ENCODE results near the gene ALMS1. TPM values are rescaled to one million over a fixed set of nuclear protein-coding genes. Genes with fewer than 3 reads are reported as not detected.

The ALMS1 gene
- total and polyA plus RNA-seq, 9 of the 15 experiments (the other 6 are each of a cell fraction or from before 2014, with no cell fraction given): 1.4 to 26.3 (median 13.6) TPM

GRCh38 chr2:73418343-73418742 lies 32.7 kb downstream of the ALMS1 start:
- in situ Hi-C loops (cut with MboI) (no loop called here), intact Hi-C loops (cut with micrococcal nuclease) (no loop called here)
- H3K4me1 ChIP-seq (replicated peaks in 1 of 2; ENCODE audit: control insufficient read depth in 2 of 2, insufficient read depth in 2 of 2, low read length in 2 of 2): no peaks in the 10 kb centered on the region
- no TSS peak for BruUV-seq (replicated peaks)
- POLR2A ChIA-PET: no interaction called here
- H3K27ac ChIP-seq (ENCODE audit: extremely low read depth, low read depth, low read length): no peak overlapping the region
- H3K9ac ChIP-seq (ENCODE audit: insufficient read depth in 1 of 2, low read depth in 2 of 2, low read length in 2 of 2): no peak overlapping the region
- FAIRE-seq (no peak), ATAC-seq (no peak), DNase-seq (ENCODE audit: extremely low read depth in 1 of 4, low spot score in 3 of 4) (no peak)
- no peaks in the 10 kb centered on the region for H4K20me1 ChIP-seq (replicated peaks; ENCODE audit: control insufficient read depth, insufficient read depth, low read length)
- CTCF ChIA-PET (ENCODE audit: low intra/inter-chr PET ratio): no interaction called here
- H3K36me3 ChIP-seq (ENCODE audit: control insufficient read depth, insufficient read depth, low read length): peaks cover 6% of the 10 kb centered on the region; the same call in 1 of the 3 replicates
- no peaks in the 10 kb centered on the region for H3K27me3 ChIP-seq (ENCODE audit: control insufficient read depth in 2 of 2, insufficient read depth in 2 of 2, low read length in 2 of 2)
- no peak overlapping the region for H3K4me3 ChIP-seq
- H3K4me2 ChIP-seq (ENCODE audit: insufficient read depth, low read length): no peak overlapping the region
- 89% methylated on average over 7 of the region's 7 CpGs for WGBS (ENCODE audit: insufficient coverage, low coverage, missing lambda C conversion rate)
- H2AFZ ChIP-seq (ENCODE audit: low read depth, low read length): no peak overlapping the region
- H3K79me2 ChIP-seq (ENCODE audit: control insufficient read depth, insufficient read depth, low read length): no peaks in the 10 kb centered on the region
- no peaks in the 10 kb centered on the region for H3K9me3 ChIP-seq (replicated peaks; ENCODE audit: control insufficient read depth, insufficient read depth, low read depth, low read length)
- H3K9me1 ChIP-seq (ENCODE audit: control insufficient read depth, insufficient read depth, low read length): no peaks in the 10 kb centered on the region
- TF ChIP-seq TEAD2 (tag; IDR thresholded peaks at IDR 0.05) (no peak), CBX5 (IDR thresholded peaks at IDR 0.05; ENCODE audit: borderline replicate concordance, low read depth) (no peak)

- H2AFZ ChIP-seq (ENCODE audit: low read depth, low read length): no peak overlapping the region
- no peaks in the 10 kb centered on the region for H3K4me1 ChIP-seq (replicated peaks in 1 of 2; ENCODE audit: control insufficient read depth in 2 of 2, insufficient read depth in 2 of 2, low read length in 2 of 2)
- in situ Hi-C loops (cut with MboI): no loop called here
- no peak for ATAC-seq
- H3K9ac ChIP-seq (ENCODE audit: insufficient read depth in 1 of 2, low read depth in 2 of 2, low read length in 2 of 2): no peak overlapping the region
- H3K9me3 ChIP-seq (replicated peaks; ENCODE audit: control insufficient read depth, insufficient read depth, low read depth, low read length): no peaks in the 10 kb centered on the region
- FAIRE-seq: no peak
- no peak overlapping the region for H3K4me3 ChIP-seq
- no peak for DNase-seq (ENCODE audit: extremely low read depth in 1 of 4, low spot score in 3 of 4)
- H3K79me2 ChIP-seq (ENCODE audit: control insufficient read depth, insufficient read depth, low read length): no peaks in the 10 kb centered on the region
- ChIA-PET POLR2A (interaction anchor here (1.2 to 1.3 kb wide), 2 partner anchors 13 to 14 kb away, joined by 3 read pairs; no protein-coding TSS in a partner anchor), CTCF (ENCODE audit: low intra/inter-chr PET ratio) (no interaction called here)
- TF ChIP-seq ZNF551 (CRISPR knock-in tag; IDR thresholded peaks at IDR 0.05): no peak
- TF ChIP-seq HDAC8 (tag; IDR thresholded peaks at IDR 0.05): no peak
- peak; percentile 53 for TF ChIP-seq ZNF316 (IDR thresholded peaks at IDR 0.05)
- no peak for TF ChIP-seq SUPT5H (IDR thresholded peaks at IDR 0.05)
- no peak for TF ChIP-seq SMAD2 (IDR thresholded peaks at IDR 0.05; ENCODE audit: low read depth, low read length)
- TF ChIP-seq, protein P1, sequence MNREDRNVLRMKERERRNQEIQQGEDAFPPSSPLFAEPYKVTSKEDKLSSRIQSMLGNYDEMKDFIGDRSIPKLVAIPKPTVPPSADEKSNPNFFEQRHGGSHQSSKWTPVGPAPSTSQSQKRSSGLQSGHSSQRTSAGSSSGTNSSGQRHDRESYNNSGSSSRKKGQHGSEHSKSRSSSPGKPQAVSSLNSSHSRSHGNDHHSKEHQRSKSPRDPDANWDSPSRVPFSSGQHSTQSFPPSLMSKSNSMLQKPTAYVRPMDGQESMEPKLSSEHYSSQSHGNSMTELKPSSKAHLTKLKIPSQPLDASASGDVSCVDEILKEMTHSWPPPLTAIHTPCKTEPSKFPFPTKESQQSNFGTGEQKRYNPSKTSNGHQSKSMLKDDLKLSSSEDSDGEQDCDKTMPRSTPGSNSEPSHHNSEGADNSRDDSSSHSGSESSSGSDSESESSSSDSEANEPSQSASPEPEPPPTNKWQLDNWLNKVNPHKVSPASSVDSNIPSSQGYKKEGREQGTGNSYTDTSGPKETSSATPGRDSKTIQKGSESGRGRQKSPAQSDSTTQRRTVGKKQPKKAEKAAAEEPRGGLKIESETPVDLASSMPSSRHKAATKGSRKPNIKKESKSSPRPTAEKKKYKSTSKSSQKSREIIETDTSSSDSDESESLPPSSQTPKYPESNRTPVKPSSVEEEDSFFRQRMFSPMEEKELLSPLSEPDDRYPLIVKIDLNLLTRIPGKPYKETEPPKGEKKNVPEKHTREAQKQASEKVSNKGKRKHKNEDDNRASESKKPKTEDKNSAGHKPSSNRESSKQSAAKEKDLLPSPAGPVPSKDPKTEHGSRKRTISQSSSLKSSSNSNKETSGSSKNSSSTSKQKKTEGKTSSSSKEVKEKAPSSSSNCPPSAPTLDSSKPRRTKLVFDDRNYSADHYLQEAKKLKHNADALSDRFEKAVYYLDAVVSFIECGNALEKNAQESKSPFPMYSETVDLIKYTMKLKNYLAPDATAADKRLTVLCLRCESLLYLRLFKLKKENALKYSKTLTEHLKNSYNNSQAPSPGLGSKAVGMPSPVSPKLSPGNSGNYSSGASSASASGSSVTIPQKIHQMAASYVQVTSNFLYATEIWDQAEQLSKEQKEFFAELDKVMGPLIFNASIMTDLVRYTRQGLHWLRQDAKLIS (CRISPR knock-in tag; IDR thresholded peaks at IDR 0.05): no peak
- H3K4me2 ChIP-seq (ENCODE audit: insufficient read depth, low read length): no peak overlapping the region
- no peaks in the 10 kb centered on the region for H3K9me1 ChIP-seq (ENCODE audit: control insufficient read depth, insufficient read depth, low read length)
- WGBS (ENCODE audit: insufficient coverage, low coverage, missing lambda C conversion rate): 88% methylated on average over 3 of the region's 3 CpGs
- H3K36me3 ChIP-seq (ENCODE audit: control insufficient read depth, insufficient read depth, low read length): peaks cover 14% of the 10 kb centered on the region; the same call in 1 of the 3 replicates
- intact Hi-C loops (cut with micrococcal nuclease): no loop called here
- no TSS peak for BruUV-seq (replicated peaks)
- no peak overlapping the region for H3K27ac ChIP-seq (ENCODE audit: extremely low read depth, low read depth, low read length)
- no peaks in the 10 kb centered on the region for H4K20me1 ChIP-seq (replicated peaks; ENCODE audit: control insufficient read depth, insufficient read depth, low read length)
- no peaks in the 10 kb centered on the region for H3K27me3 ChIP-seq (ENCODE audit: control insufficient read depth in 2 of 2, insufficient read depth in 2 of 2, low read length in 2 of 2)
These were observed 38.3 kb downstream of the ALMS1 start for GRCh38 chr2:73423913-73424312.

Measured in K562 (cell line).